Upper lobe of left lung (tissue), 6 donors: Measurements from ENCODE around the gene DCAF4. TPM values are rescaled to one million over a fixed set of nuclear protein-coding genes. Genes with fewer than 3 reads are reported as not detected.
A peak's percentile ranks its signal among the peaks of the same experiment; 100 is the strongest.

Experiments used
- ATAC-seq, 2 donors: fragments of 200-7000 bp; cut with Tn5 transposase; one replicate each; pipeline ENCODE4 v1.9.1; 2022; ENCODE audit warnings: mild to moderate bottlenecking in 2 of 2, moderate library complexity in 2 of 2; ENCODE audit not compliant: low FRiP score in 2 of 2
- DNase-seq, 2 donors: peaks; one replicate each; pipeline ENCODE4 v3.0.0-alpha.2; 2019 to 2020
- H3K27ac ChIP-seq, 4 donors: fragments of 200-600 bp; sonication (generic); one replicate each; pipeline ENCODE4 v1.5.1; 2016 to 2019
- H3K27me3 ChIP-seq, 4 donors: fragments of 200-600 bp; sonication (generic); one replicate each; pipeline ENCODE4 v1.5.1; 2017 to 2019
- H3K36me3 ChIP-seq, 4 donors: fragments of 200-600 bp; sonication (generic); one replicate each; pipeline ENCODE4 v1.5.1; 2016 to 2019
- H3K4me1 ChIP-seq, 4 donors: fragments of 200-600 bp; sonication (generic); one replicate each; pipeline ENCODE4 v1.5.1; 2018 to 2019
- H3K4me3 ChIP-seq, 4 donors: fragments of 200-600 bp; sonication (generic); one replicate each; pipeline ENCODE4 v1.5.1; 2017 to 2019; ENCODE audit warnings: mild to moderate bottlenecking in 2 of 4, moderate library complexity in 1 of 4
- H3K9me3 ChIP-seq, 4 donors: fragments of 200-600 bp; sonication (generic); one replicate each; pipeline ENCODE4 v1.5.1; 2018 to 2019
- EP300 ChIP-seq, 4 donors: sonication (generic); formaldehyde crosslinking; IDR thresholded peaks; one replicate each; pipeline ENCODE4 v1.5.1; 2017; ENCODE audit warnings: antibody characterized with exemption in 4 of 4, control low read depth in 2 of 4
- POLR2A ChIP-seq, 4 donors: fragments of 450-650 bp; IDR thresholded peaks; one replicate each; pipeline ENCODE4 v1.5.1; 2016 to 2017; ENCODE audit warnings: antibody characterized with exemption in 4 of 4, mild to moderate bottlenecking in 2 of 4
- POLR2AphosphoS5 ChIP-seq, 2 donors: sonication (generic); formaldehyde crosslinking; IDR thresholded peaks; one replicate each; pipeline ENCODE4 v1.5.1; 2017; ENCODE audit warnings: antibody characterized with exemption in 2 of 2
- WGBS, 2 donors: methylation state at CpG; one replicate each; pipeline ENCODE4 v1.1.5; 2017 to 2018; 5-methylcytosine and 5-hydroxymethylcytosine counted together
- total RNA-seq, 6 donors: library from RNA; depleted of rRNA in 4 of 6; stranded (reverse); fragments of >200 nt in 4 of 6; gene quantifications; one replicate each; pipeline versions ENCODE4 v1.1.0 to v1.2.1, GENCODE V29; 2016 to 2021
- TF ChIP-seq, protein P1 (sequence below), 6 experiments: fragments of 450-650 bp in 4 of 6; fragments of 200-600 bp in 2 of 6; sonication (generic) in 2 of 6; IDR thresholded peaks; one replicate each; pipeline ENCODE4 v1.5.1; 2016 to 2019; ENCODE audit warnings: antibody characterized with exemption in 6 of 6
- donor health status: DM: no; HTN: no; CAD: no; lungs with moderate emphysema.
- donor health status: DM: no; HTN: yes; CAD: no; lungs with severe emphysema.

The DCAF4 gene
- total RNA-seq, 6 donors from 2014 or later = 15.4 to 46.1 (median 19.0) TPM

DNA sequence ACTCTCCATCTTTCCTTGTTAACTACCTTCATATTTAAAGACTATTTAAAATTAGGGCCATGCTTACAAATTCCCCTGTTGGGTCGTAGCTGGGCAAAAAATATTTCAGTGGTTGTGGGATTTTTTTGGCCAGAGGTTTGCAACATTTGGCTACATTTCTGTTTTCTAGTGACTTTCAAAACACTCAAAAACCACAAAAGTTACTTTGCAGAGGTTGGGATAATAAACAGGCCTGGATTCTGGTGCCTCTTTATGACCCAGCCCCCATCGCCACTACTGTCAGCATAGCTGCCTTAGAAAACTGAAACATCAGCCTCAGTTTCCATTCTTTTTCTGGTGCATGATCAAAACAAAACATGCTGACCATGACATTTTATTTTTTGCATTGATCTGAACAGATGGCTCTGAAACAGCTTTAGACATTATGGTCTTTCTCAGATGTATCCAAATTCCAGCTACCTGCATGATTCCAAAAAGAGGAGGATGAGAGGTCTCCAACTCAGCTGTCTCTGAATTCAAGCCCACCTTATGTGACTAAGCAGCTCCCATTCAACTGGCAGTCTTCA, 37.5 kb upstream of the DCAF4 start:
- no peak for ATAC-seq
- Histone ChIP-seq H3K9me3 (no peaks in the 10 kb centered on the region), H3K27me3 (peaks cover 0 to 14% (median 5%) of the 10 kb centered on the region in 4 donors), H3K4me3 (no peak overlapping the region), H3K4me1 (peaks cover 13 to 20% (median 17%) of the 10 kb centered on the region in 4 donors), H3K27ac (no peak overlapping the region), H3K36me3 (no peaks in the 10 kb centered on the region)
- TF ChIP-seq, protein P1, sequence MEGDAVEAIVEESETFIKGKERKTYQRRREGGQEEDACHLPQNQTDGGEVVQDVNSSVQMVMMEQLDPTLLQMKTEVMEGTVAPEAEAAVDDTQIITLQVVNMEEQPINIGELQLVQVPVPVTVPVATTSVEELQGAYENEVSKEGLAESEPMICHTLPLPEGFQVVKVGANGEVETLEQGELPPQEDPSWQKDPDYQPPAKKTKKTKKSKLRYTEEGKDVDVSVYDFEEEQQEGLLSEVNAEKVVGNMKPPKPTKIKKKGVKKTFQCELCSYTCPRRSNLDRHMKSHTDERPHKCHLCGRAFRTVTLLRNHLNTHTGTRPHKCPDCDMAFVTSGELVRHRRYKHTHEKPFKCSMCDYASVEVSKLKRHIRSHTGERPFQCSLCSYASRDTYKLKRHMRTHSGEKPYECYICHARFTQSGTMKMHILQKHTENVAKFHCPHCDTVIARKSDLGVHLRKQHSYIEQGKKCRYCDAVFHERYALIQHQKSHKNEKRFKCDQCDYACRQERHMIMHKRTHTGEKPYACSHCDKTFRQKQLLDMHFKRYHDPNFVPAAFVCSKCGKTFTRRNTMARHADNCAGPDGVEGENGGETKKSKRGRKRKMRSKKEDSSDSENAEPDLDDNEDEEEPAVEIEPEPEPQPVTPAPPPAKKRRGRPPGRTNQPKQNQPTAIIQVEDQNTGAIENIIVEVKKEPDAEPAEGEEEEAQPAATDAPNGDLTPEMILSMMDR (IDR thresholded peaks at IDR 0.05) = no peak
- TF ChIP-seq POLR2AphosphoS5 (IDR thresholded peaks at IDR 0.05) (no peak), EP300 (IDR thresholded peaks at IDR 0.05) (no peak), POLR2A (IDR thresholded peaks at IDR 0.05) (no peak)
- no peak for DNase-seq
- WGBS, 2 donors = 62 to 66% methylated on average over 2 of the region's 2 CpGs

DNA sequence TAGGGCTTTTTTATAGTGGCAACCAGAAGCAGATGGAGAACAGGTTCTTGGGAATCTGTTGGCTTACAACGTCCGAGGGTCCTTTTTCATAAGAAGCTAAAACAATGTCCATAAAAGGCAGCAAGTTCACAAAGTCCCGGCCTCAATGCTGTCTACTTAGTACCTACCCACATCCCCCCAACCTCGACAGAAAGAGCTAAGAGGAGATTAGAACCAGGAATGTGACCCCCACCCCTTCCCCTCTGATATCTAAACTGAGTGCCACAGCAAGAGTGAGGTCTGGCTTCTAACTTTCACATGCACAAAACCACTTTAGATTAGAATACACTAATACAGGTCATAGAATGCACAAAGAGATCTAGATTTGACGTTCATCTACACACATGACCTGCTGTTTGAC, 36.9 kb upstream of the DCAF4 start:
- no peak for TF ChIP-seq EP300 (IDR thresholded peaks at IDR 0.05)
- TF ChIP-seq POLR2A (IDR thresholded peaks at IDR 0.05) = no peak
- TF ChIP-seq, protein P1 (IDR thresholded peaks at IDR 0.05) = no peak
- TF ChIP-seq POLR2AphosphoS5 (IDR thresholded peaks at IDR 0.05) = no peak
- peaks cover 13 to 22% (median 18%) of the 10 kb centered on the region in 4 donors for H3K4me1 ChIP-seq
- peaks cover 0 to 14% (median 5%) of the 10 kb centered on the region in 4 donors for H3K27me3 ChIP-seq
- DNase-seq = no peak
- H3K4me3 ChIP-seq = no peak overlapping the region
- WGBS, 2 donors = 68 to 77% methylated on average over 5 of the region's 5 CpGs
- no peak overlapping the region for H3K27ac ChIP-seq
- no peaks in the 10 kb centered on the region for H3K9me3 ChIP-seq
- no peak for ATAC-seq
- no peaks in the 10 kb centered on the region for H3K36me3 ChIP-seq

DNA sequence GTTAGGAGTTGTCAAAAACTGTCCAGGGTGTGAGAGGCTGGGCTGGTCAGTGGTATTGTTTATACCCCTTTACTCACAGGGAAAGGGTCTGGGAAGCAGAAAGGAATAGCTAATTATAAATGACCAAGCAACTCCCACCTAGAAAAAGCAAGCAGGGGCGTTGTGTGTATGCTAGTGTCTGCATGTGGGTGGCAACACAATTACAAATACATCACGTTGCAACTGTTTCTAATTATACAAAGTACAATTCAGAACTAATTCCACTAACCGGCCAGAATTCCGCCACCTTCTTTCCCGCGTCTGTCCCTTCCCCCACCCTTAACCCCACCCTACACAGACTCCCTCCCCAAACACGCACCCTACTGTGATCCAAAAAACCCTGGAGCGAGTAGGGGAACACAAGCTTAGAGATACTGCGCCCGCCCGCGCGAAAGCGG, 34.6 kb upstream of the DCAF4 start:
- TF ChIP-seq EP300 (IDR thresholded peaks at IDR 0.05) = no peak
- TF ChIP-seq, protein P1 (IDR thresholded peaks at IDR 0.05) = no peak
- TF ChIP-seq POLR2A (IDR thresholded peaks at IDR 0.05) = no peak
- no peak for TF ChIP-seq POLR2AphosphoS5 (IDR thresholded peaks at IDR 0.05)
- Histone ChIP-seq H3K27ac (no peak overlapping the region), H3K9me3 (no peaks in the 10 kb centered on the region), H3K36me3 (no peaks in the 10 kb centered on the region), H3K27me3 (peaks cover 0 to 16% (median 7%) of the 10 kb centered on the region in 4 donors), H3K4me3 (peak overlapping the region in 3 of 4 donors; percentile 64 to 97 (median 84)), H3K4me1 (peaks cover 19 to 33% (median 26%) of the 10 kb centered on the region in 4 donors)
- peak in 1 of 2 donors; percentile 70 for DNase-seq
- WGBS, 2 donors = 7 to 10% methylated on average over 14 of the region's 14 CpGs
- no peak for ATAC-seq

GRCh38 chr14:72892103-72892878, 34.0 kb upstream of the DCAF4 start:
- 1 to 3% methylated on average over 33 to 47 of the region's 47 CpGs for WGBS, 2 donors
- H3K4me3 ChIP-seq = peak overlapping the region; percentile 26 to 97 (median 74)
- ATAC-seq = no peak
- H3K4me1 ChIP-seq = peaks cover 19 to 33% (median 26%) of the 10 kb centered on the region in 4 donors
- H3K27ac ChIP-seq = no peak overlapping the region
- H3K27me3 ChIP-seq = peaks cover 0 to 16% (median 7%) of the 10 kb centered on the region in 4 donors
- no peak for TF ChIP-seq EP300 (IDR thresholded peaks at IDR 0.05)
- TF ChIP-seq POLR2A (IDR thresholded peaks at IDR 0.05) = no peak
- TF ChIP-seq POLR2AphosphoS5 (IDR thresholded peaks at IDR 0.05) = no peak
- TF ChIP-seq, protein P1 (IDR thresholded peaks at IDR 0.05) = no peak
- H3K36me3 ChIP-seq = no peaks in the 10 kb centered on the region
- DNase-seq = peak in 1 of 2 donors; percentile 67
- no peaks in the 10 kb centered on the region for H3K9me3 ChIP-seq
